Activated T-cell treated with anti-CD3 and anti-CD28 coated beads, Interleukin-2, amount 50 U/mL, for 48 hours (primary cell): Measurements from ENCODE around the gene MDM1.

Experiments
- DNase-seq, 2 experiments: peaks; one replicate each; pipeline ENCODE4 v3.0.0-alpha.2; 2020

The MDM1 gene

DNA sequence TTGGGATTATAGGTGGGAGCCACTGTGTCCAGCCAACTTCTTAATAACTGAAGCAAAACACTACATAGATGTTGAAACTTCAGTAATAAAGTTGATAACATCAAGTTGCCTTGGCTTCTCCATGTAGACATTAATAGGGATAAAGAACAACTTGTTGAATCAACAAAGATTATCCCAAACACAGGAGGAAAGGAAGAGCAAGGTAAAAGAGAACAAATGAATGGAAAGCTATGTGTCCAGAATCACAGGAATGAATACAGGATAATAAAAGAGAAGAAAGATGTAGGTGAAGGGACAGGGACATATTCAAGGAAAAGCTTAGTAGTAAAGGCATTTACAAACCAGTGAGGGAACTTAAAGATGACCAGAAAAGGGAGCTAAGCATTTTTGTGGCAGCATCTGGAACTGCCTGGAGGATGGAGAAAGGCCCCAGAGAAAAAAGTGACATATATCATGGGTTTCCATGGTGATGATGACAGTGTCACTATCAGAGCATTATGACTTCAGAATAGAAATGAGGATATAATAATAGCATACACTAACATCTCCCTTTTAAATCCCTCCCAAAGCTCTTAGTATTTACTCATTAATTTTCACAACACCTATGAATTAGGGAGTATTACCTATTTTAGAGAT, 24.0 kb upstream of the MDM1 start:
- no peak for DNase-seq

DNA sequence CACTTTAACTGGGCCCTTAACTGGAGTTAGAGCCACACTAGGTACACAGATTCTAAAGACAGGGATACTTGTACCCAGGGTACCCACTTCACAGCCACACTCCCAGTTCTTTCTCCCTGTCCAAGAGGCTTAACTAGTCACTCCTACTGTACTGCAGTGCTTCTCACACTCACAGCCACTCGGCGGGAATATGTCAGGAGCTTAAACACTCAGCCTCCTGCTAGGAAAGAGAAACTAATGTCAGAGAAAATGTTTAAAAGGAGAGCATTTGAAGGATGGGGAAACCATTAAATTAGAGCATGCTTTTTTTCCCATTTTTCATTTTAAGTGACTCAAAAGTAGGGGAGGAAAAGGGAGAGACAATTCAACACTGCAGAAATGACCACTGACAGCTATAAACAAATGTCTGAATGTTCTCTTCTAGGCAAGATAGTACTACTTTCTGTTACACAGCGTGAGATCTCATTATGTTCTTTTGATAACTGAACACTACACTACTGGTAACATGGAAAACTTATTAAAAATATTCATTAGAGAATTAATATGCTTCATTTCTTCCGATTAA, 22.9 kb upstream of the MDM1 start:
- no peak for DNase-seq

GRCh38 chr12:68352067-68352466, 19.9 kb upstream of the MDM1 start:
- DNase-seq = no peak

GRCh38 chr12:68350753-68351152, 18.6 kb upstream of the MDM1 start:
- no peak for DNase-seq

- DNase-seq = no peak
Observed at GRCh38 chr12:68349921-68350606, 17.9 kb upstream of the MDM1 start.

DNA sequence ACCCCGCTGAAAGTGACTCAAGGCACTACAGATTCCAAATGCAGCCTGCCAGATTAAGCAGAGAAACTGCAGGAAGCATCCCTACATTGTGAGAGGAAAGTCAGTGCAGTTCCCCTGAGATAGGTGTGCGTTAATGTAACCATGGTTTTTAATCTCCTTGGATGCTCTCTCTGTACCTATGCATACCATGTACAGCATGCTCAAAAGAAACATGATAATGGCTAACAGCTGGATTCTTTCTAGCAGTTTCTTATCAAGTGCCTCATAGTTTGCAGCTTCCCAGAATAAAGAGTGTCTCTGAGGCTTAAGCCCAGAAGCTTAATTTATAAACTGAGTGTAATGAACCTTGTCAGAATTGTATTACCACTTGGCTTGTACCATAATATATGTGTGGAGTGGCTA, 17.1 kb upstream of the MDM1 start:
- no peak for DNase-seq

DNA sequence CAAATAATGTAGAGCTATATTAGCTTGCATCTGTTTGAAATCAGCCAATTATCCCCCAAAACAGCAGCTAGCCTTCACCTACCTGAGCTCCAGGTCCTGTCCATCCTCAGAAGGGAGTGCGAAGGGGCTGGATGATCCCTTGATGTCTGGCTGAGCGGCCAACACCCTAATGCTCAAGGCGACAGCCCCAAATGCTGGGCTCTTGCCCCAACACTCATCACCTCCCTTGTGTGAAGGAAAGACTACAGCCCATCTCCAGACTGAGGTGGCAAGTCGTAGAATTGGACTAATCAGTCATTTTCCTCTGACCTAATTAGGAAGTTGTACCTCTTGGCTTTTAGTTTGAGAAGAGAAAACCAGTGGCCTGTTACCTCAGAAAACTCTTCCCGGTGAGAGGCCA, 16.3 kb upstream of the MDM1 start:
- no peak for DNase-seq

DNA sequence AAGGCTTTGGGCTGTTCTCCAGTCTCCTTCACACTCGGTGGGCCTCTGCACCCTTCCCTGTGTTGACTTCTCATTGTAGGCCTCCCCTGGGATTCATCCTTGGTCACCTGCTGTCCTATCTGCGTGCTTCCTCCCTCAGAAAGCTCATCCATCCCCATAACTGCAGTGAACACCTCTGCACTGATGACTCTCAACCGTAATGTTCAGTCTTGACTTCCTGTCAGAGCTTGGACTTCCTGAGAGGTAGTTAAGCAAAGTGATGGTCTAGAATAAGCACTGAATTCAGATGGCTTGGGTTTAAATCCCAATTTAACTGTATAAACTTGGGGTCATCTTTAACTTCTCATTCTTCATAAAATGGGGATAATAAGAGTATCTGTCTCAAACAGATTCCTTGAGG, 13.6 kb upstream of the MDM1 start:
- DNase-seq = no peak

- no peak for DNase-seq
Observed at GRCh38 chr12:68344126-68344525, 12.0 kb upstream of the MDM1 start.

DNA sequence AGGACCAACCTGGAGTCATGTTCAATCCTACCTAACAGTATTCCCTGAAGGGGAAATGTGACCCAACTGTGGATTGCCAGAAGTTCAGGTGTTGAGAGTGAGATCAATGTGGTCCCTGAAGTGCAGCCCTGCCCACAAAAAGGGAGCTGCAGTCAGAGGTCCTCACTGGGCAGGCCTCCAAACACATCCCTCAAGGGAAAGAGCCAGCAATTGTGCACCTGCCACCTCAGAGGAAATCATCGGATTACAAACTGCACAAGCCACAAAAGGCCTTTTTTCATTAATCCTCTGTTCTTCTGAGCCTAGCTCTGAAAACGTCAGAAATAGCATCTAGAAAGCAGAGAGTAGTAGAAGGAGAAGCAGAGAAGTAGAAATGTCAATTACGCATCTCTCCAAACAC, 10.8 kb upstream of the MDM1 start:
- no peak for DNase-seq

GRCh38 chr12:68341822-68342221, 9.7 kb upstream of the MDM1 start:
- DNase-seq = no peak

GRCh38 chr12:68340404-68341270, 8.5 kb upstream of the MDM1 start:
- DNase-seq = no peak

- DNase-seq = no peak
Observed at GRCh38 chr12:68336889-68337303, 4.7 kb upstream of the MDM1 start.

- DNase-seq = no peak
Observed at GRCh38 chr12:68335462-68335861, 3.3 kb upstream of the MDM1 start.

DNA sequence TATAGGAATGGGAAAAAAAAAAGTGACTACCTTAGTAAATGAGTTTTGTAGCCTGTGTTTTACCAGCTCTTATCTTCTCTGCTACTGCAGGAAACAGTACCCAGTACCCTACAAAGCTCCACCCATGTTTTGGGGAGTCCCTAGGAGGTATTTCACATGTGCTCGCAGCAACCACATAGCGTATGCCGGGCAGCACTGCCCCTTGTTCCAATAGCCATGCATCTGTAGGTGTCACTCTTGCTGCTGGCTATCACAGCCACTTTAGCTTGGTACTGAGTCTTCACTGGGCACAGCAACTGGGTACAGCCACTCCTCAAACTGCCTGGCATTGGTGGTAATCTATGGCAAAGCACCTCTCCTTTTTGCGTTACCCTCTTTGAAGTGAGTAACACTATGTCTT, 2.0 kb upstream of the MDM1 start:
- DNase-seq = peak; percentile 27 to 31

DNA sequence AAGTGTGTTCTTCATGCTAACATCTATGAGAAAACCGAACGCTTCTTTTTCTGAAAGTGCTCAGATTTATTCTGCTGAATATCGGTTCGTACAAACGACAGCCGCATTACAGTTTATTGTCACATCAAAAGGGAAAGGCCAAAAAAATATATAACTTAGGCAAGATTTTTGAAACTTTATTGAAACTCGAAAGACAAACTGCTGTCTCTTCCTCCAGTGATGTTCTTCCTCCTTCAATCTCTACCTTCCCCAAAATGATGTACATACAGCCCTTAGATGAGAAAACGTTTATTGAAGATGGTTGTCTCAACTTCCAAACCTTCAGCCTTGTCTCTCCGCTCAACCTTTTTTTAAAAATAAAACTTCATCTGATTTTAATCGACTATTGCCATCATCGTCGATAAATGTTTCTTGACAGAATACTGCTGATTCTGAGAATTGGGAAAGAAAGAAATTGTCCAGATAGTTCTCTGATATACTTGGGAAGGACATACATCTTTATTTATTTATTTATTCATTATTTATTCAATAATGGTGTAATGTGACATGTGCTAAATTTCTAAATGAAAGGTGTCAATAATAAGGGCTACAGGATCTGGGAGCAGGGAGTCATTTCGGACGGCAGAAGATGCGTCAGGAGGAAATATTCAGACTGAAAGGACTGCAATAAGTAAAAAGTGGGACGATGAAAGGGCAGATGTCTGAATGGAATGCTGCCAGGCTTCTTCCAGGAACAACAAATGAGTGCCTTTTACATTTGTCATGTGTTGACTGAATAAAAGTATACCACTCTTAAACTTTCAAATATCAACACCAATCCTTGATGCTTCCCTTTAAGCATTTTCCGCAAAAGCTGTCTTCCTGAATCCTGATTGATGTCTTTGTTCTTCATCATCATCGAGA, 817 bp upstream of the MDM1 start:
- DNase-seq = no peak

DNA sequence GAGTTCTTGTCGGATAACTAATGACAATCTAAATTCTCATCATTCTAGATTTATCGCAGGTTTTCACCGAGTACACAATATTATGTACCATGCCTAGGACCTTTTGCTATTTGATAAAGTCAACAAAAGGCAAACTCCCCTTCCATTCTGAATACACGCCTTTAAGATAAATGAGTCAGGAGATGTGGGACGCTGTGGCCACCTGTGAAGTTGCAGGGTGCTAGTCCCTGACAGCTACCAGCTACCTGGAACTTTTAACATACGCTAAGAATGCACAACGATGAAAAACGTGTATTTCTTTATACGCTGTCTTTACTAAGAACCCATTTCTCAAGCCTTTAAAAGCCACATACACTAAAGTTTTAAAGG, 678 bp downstream of the MDM1 start:
- DNase-seq = peak in 1 of 2 experiments; percentile 34

DNA sequence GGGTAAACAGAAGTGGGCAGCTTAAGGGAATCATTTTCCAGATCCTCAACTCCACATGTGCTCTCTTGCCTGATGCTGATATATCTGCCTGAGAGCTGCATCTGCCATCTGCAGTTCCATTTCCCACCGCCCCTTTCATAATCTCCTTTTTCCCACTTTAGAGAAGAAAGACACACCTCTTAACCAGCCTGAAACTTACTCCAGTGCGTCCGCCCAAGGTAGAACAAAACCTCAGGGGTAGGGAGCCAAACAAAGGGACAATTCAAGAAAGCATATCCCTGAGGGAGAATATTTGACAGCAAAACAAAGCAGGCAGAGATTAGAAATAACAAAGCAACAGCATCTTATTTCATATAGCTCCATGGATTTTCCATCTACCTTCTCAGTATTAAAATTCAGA, 4.3 kb downstream of the MDM1 start:
- DNase-seq = no peak

DNA sequence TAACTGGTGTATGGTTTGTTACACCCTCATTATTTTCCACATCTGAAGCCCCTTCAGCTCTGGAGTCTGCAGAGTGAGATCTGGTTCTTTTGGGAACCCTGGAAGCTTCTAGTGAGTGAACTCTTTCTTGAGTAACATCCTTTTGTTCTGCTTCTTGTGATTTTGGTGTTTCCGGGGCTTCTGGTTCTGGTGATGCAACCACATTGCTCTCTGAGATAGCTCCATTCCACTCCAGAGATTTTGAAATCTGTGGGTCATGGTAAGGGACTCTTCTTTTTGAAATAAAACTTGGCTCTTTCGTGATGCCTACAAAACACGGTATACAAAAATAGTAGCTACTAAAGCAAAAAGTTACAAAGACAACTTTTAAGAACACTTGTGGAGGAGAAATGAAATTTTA, 5.4 kb downstream of the MDM1 start:
- DNase-seq = no peak

- no peak for DNase-seq
Observed at GRCh38 chr12:68325966-68326365, 6.2 kb downstream of the MDM1 start.

GRCh38 chr12:68324531-68324930, 7.6 kb downstream of the MDM1 start:
- no peak for DNase-seq

DNA sequence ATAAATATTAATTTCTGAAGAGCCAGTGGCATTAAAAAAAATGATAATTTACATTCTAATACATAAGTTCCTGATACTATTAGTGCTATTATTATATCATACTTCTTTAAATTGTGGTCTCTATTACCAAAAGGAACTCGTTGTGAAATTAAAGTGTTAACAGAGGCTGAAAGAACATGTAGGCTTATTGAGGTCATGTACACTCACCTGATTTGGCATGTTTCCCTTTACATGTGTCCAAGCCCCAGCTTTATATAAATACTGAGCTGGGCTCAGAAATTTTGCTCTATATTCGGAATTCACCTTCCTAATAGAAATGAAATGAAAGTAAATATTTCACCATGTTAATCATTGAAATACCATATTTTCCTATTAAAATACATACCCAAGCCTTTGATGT, 11.0 kb downstream of the MDM1 start:
- no peak for DNase-seq
